ENCODE results near the gene GLIPR1. TPM values are rescaled to one million over a fixed set of nuclear protein-coding genes. Genes with fewer than 3 reads are reported as not detected.
"Not testable (repeated sequence)": the region's sequence is repeated elsewhere in the genome, so short reads cannot be mapped to it uniquely, and the experiment has no call there.

GLIPR1 gene
- total RNA-seq, 1 donor from 2014 or later, result 38.9 TPM

GRCh38 chr12:75482646-75483045 is 2.1 kb downstream of the GLIPR1 start:
- Mint-ChIP-seq H3K9me3 (ENCODE audit: unreplicated experiment) (no peaks in the 10 kb centered on the region), H3K36me3 (ENCODE audit: unreplicated experiment) (no peaks in the 10 kb centered on the region), H3K27ac (ENCODE audit: unreplicated experiment) (peak overlapping the region; percentile 98), H3K27me3 (ENCODE audit: unreplicated experiment) (no peaks in the 10 kb centered on the region), H3K4me1 (ENCODE audit: unreplicated experiment) (peaks cover 56% of the 10 kb centered on the region), H3K4me3 (ENCODE audit: unreplicated experiment) (peak overlapping the region; percentile 18)
- no peak for TF ChIP-seq CTCF (IDR thresholded peaks at IDR 0.05)
- no peak for DNase-seq (ENCODE audit: extremely low spot score, unreplicated experiment)

GRCh38 chr12:75483431-75483830 is 2.9 kb downstream of the GLIPR1 start:
- Mint-ChIP-seq H3K4me1 (ENCODE audit: unreplicated experiment) (peaks cover 56% of the 10 kb centered on the region), H3K4me3 (ENCODE audit: unreplicated experiment) (peak overlapping the region; percentile 4), H3K27ac (ENCODE audit: unreplicated experiment) (peak overlapping the region; percentile 6), H3K9me3 (ENCODE audit: unreplicated experiment) (no peaks in the 10 kb centered on the region), H3K36me3 (ENCODE audit: unreplicated experiment) (no peaks in the 10 kb centered on the region), H3K27me3 (ENCODE audit: unreplicated experiment) (no peaks in the 10 kb centered on the region)
- no peak for TF ChIP-seq CTCF (IDR thresholded peaks at IDR 0.05)
- no peak for DNase-seq (ENCODE audit: extremely low spot score, unreplicated experiment)

GRCh38 chr12:75484450-75484849 is 3.9 kb downstream of the GLIPR1 start:
- H3K27me3 Mint-ChIP-seq (ENCODE audit: unreplicated experiment); H3K9me3 Mint-ChIP-seq (ENCODE audit: unreplicated experiment); DNase-seq (ENCODE audit: extremely low spot score, unreplicated experiment); H3K36me3 Mint-ChIP-seq (ENCODE audit: unreplicated experiment); H3K4me3 Mint-ChIP-seq (ENCODE audit: unreplicated experiment): not testable (repeated sequence)
- H3K27ac Mint-ChIP-seq (ENCODE audit: unreplicated experiment), result peak overlapping the region; percentile 21
- peaks cover 58% of the 10 kb centered on the region for H3K4me1 Mint-ChIP-seq (ENCODE audit: unreplicated experiment)

GRCh38 chr12:75487308-75487707 is 6.8 kb downstream of the GLIPR1 start:
- no peak for DNase-seq (ENCODE audit: extremely low spot score, unreplicated experiment)
- no peak overlapping the region for H3K4me3 Mint-ChIP-seq (ENCODE audit: unreplicated experiment)
- H3K36me3 Mint-ChIP-seq (ENCODE audit: unreplicated experiment), result no peaks in the 10 kb centered on the region
- peaks cover 35% of the 10 kb centered on the region for H3K4me1 Mint-ChIP-seq (ENCODE audit: unreplicated experiment)
- H3K27ac Mint-ChIP-seq (ENCODE audit: unreplicated experiment), result no peak overlapping the region
- H3K27me3 Mint-ChIP-seq (ENCODE audit: unreplicated experiment), result no peaks in the 10 kb centered on the region
- TF ChIP-seq CTCF (IDR thresholded peaks at IDR 0.05), result no peak
- no peaks in the 10 kb centered on the region for H3K9me3 Mint-ChIP-seq (ENCODE audit: unreplicated experiment)

- no peaks in the 10 kb centered on the region for H3K27me3 Mint-ChIP-seq (ENCODE audit: unreplicated experiment)
- DNase-seq (ENCODE audit: extremely low spot score, unreplicated experiment), result no peak
- H3K4me3 Mint-ChIP-seq (ENCODE audit: unreplicated experiment), result no peak overlapping the region
- peaks cover 24% of the 10 kb centered on the region for H3K4me1 Mint-ChIP-seq (ENCODE audit: unreplicated experiment)
- no peaks in the 10 kb centered on the region for H3K9me3 Mint-ChIP-seq (ENCODE audit: unreplicated experiment)
- no peaks in the 10 kb centered on the region for H3K36me3 Mint-ChIP-seq (ENCODE audit: unreplicated experiment)
- no peak overlapping the region for H3K27ac Mint-ChIP-seq (ENCODE audit: unreplicated experiment)
- peak; percentile 60 for TF ChIP-seq CTCF (IDR thresholded peaks at IDR 0.05)
Measured at GRCh38 chr12:75488553-75488952, 8.0 kb downstream of the GLIPR1 start.

GRCh38 chr12:75489187-75489586 is 8.6 kb downstream of the GLIPR1 start:
- Mint-ChIP-seq H3K27me3 (ENCODE audit: unreplicated experiment) (no peaks in the 10 kb centered on the region), H3K36me3 (ENCODE audit: unreplicated experiment) (no peaks in the 10 kb centered on the region), H3K27ac (ENCODE audit: unreplicated experiment) (peak overlapping the region; percentile 59), H3K4me1 (ENCODE audit: unreplicated experiment) (peaks cover 19% of the 10 kb centered on the region), H3K9me3 (ENCODE audit: unreplicated experiment) (no peaks in the 10 kb centered on the region), H3K4me3 (ENCODE audit: unreplicated experiment) (no peak overlapping the region)
- DNase-seq (ENCODE audit: extremely low spot score, unreplicated experiment), result no peak
- no peak for TF ChIP-seq CTCF (IDR thresholded peaks at IDR 0.05)

Measured in osteocyte (in vitro differentiated cells).